Panc1 (cell line): ENCODE measurements around the gene ARSI. TPM values are rescaled to one million over a fixed set of nuclear protein-coding genes. Genes with fewer than 3 reads are reported as not detected.

Source experiments
- ATAC-seq: fragments of 200-7000 bp; cut with Tn5 transposase; 2 replicates; pipeline ENCODE4 v1.9.1; 2020; ENCODE audit warnings: mild to moderate bottlenecking, moderate library complexity
- BruUV-seq: library from RNA; stranded (reverse); fragments of 400-500 nt; replicated peaks from 2 replicates; lab custom pipeline; 2021; lab: Mats Ljungman, UMichigan
- CTCF ChIA-PET: fragments of 300-600 bp; sonication (Branson Sonifier 250); formaldehyde crosslinking; loops from one replicate; lab custom pipeline; 2022; ENCODE audit warnings: antibody characterized with exemption; lab: Charles Lee
- POLR2A ChIA-PET: fragments of 300-600 bp; sonication (Branson Sonifier 250); formaldehyde crosslinking; loops from one replicate; lab custom pipeline; 2022; ENCODE audit warnings: antibody characterized with exemption; lab: Charles Lee
- DNase-seq: peaks from one replicate; pipeline ENCODE4 v3.0.0-alpha.2; 2010; ENCODE audit warnings: low read depth, low spot score
- H3K27ac ChIP-seq: 2 replicates; pipeline ENCODE4 v1.5.1; 2011; ENCODE audit warnings: mild to moderate bottlenecking, low read length, inconsistent platforms
- H3K27me3 ChIP-seq: fragments of 200-500 bp; sonication (Bioruptor generic); 2 replicates; pipeline ENCODE4 v1.6.0; 2014; ENCODE audit warnings: low read length, inconsistent platforms; ENCODE audit not compliant: control insufficient read depth, insufficient read depth
- H3K36me3 ChIP-seq: fragments of 200-500 bp; sonication (Bioruptor generic); 2 replicates; pipeline ENCODE4 v1.5.1; 2014; ENCODE audit warnings: inconsistent platforms, mild to moderate bottlenecking, low read length, moderate library complexity; ENCODE audit not compliant: control insufficient read depth, insufficient read depth
- H3K4me1 ChIP-seq: 2 replicates; pipeline ENCODE4 v1.5.1; 2011; ENCODE audit warnings: inconsistent platforms, mild to moderate bottlenecking, low read length, moderate library complexity; ENCODE audit not compliant: control insufficient read depth, insufficient read depth
- H3K4me3 ChIP-seq, 2 experiments: 2 replicates each; pipeline ENCODE4 v1.5.1; 2011 to 2012; ENCODE audit warnings: low read depth in 2 of 2, low read length in 2 of 2, mild to moderate bottlenecking in 2 of 2, inconsistent platforms in 1 of 2, moderate library complexity in 1 of 2
- H3K9me3 ChIP-seq: fragments of 200-500 bp; sonication (Bioruptor generic); 2 replicates; pipeline ENCODE4 v1.5.1; 2014; ENCODE audit warnings: low read depth, mild to moderate bottlenecking, inconsistent platforms, low read length, moderate library complexity; ENCODE audit not compliant: control insufficient read depth, insufficient read depth
- CTCF ChIP-seq: fragments of 450-650 bp; IDR thresholded peaks from 2 replicates; pipeline ENCODE4 v1.5.1; 2017; ENCODE audit warnings: mild to moderate bottlenecking
- POLR2AphosphoS5 ChIP-seq: IDR thresholded peaks from 2 replicates; pipeline ENCODE4 v1.6.1; 2012; ENCODE audit warnings: mild to moderate bottlenecking, low read depth, low read length, moderate library complexity
- REST ChIP-seq, 2 experiments: IDR thresholded peaks; 2 replicates each; pipeline ENCODE4 v1.6.1; 2011 to 2012; ENCODE audit warnings: low read depth in 2 of 2, control low read depth in 1 of 2, low read length in 1 of 2, mild to moderate bottlenecking in 1 of 2, moderate library complexity in 1 of 2; ENCODE audit not compliant: insufficient read depth in 1 of 2
- SIN3A ChIP-seq: IDR thresholded peaks from 2 replicates; pipeline ENCODE4 v1.6.1; 2012; ENCODE audit warnings: low read depth, mild to moderate bottlenecking, low read length, moderate library complexity, borderline replicate concordance; ENCODE audit not compliant: insufficient read depth
- TCF7L2 ChIP-seq: IDR thresholded peaks from 2 replicates; pipeline ENCODE4 v1.6.1; 2011; ENCODE audit warnings: mild to moderate bottlenecking, low read depth, low read length, inconsistent platforms
- in situ Hi-C: cut with HindIII; loops from 2 replicates; pipeline ENCODE4 v1.10.0; 2016; ENCODE audit warnings: low sequenced_read_pairs, low pct_unique_long_range_greater_than_20kb
- intact Hi-C: fragments of 100-400 bp; cut with micrococcal nuclease; formaldehyde crosslinking; loops from one replicate; pipeline ENCODE4 v1.10.0; 2022; ENCODE audit not compliant: unreplicated experiment
- total RNA-seq: library from RNA; stranded (reverse); gene quantifications from one replicate; pipeline ENCODE4 v1.2.1, GENCODE V29; 2021; ENCODE audit not compliant: unreplicated experiment

Gene ARSI
- total RNA-seq, 1 experiment from 2014 or later = 18.6 TPM

- Histone ChIP-seq H3K27me3 (no peaks in the 10 kb centered on the region), H3K36me3 (no peaks in the 10 kb centered on the region), H3K27ac (no peak overlapping the region), H3K4me1 (no peaks in the 10 kb centered on the region), H3K9me3 (no peaks in the 10 kb centered on the region), H3K4me3 (no peak overlapping the region)
- ChIA-PET POLR2A (no interaction called here), CTCF (interaction anchor here (1.3 kb wide), 1 partner anchor 15 kb away, joined by 3 read pairs; no protein-coding TSS in a partner anchor)
- in situ Hi-C loops = no loop called here
- ATAC-seq (no peak), DNase-seq (no peak)
- no peak for TF ChIP-seq POLR2AphosphoS5
- no peak for TF ChIP-seq CTCF
- no peak for TF ChIP-seq TCF7L2
- TF ChIP-seq SIN3A = no peak
- TF ChIP-seq REST (IDR thresholded peaks at IDR 0.05; ENCODE audit: insufficient read depth in 1 of 2, low read depth in 2 of 2, low read length in 1 of 2) = no peak
- intact Hi-C loops = no loop called here
- no TSS peak for BruUV-seq
These were observed 56.3 kb downstream of the ARSI start for GRCh38 chr5:150246429-150246828.

Other genes with a start within 250 kb of the ARSI start
- 0.05 TPM for gene CSF1R, start 216.4 kb downstream of the ARSI start, total RNA-seq
- 1.8 TPM for gene PDGFRB, start 147.1 kb downstream of the ARSI start, total RNA-seq
- not detected for gene CDX1, start 136.1 kb downstream of the ARSI start, total RNA-seq
- gene SLC6A7, start 112.8 kb downstream of the ARSI start, total RNA-seq = not detected
- gene CAMK2A, start 13.1 kb downstream of the ARSI start, total RNA-seq = 0.51 TPM
- gene TCOF1, start 54.8 kb upstream of the ARSI start, total RNA-seq = 92.8 TPM
- gene CD74, start 110.0 kb upstream of the ARSI start, total RNA-seq = 12.7 TPM
- gene RPS14, start 146.8 kb upstream of the ARSI start, total RNA-seq = 1,959 TPM
- 142 TPM for gene NDST1, start 205.2 kb upstream of the ARSI start, total RNA-seq